ENCODE measurements around the gene PPM1F.
"Not testable (repeated sequence)": the region's sequence is repeated elsewhere in the genome, so short reads cannot be mapped to it uniquely, and the experiment has no call there.

PPM1F gene

GRCh38 chr22:21874953-21875352 lies 77.7 kb downstream of the PPM1F start:
- not testable (repeated sequence) for H3K4me3 ChIP-seq (ENCODE audit: low read length); DNase-seq (ENCODE audit: low read depth, low spot score)

- H3K4me3 ChIP-seq (ENCODE audit: low read length), result no peak overlapping the region
- DNase-seq (ENCODE audit: low read depth, low spot score), result no peak
Measured at GRCh38 chr22:21873619-21874018, 79.0 kb downstream of the PPM1F start.

GRCh38 chr22:21872741-21873140 lies 79.9 kb downstream of the PPM1F start:
- DNase-seq (ENCODE audit: low read depth, low spot score); H3K4me3 ChIP-seq (ENCODE audit: low read length): not testable (repeated sequence)
